Adrenal gland (tissue), 12 donors: ENCODE data around the gene AHCYL1. TPM values are rescaled to one million over a fixed set of nuclear protein-coding genes. Genes with fewer than 3 reads are reported as not detected.

Experiments used
- DNase-seq, 7 donors: peaks; one replicate each; pipeline ENCODE4 v3.0.0-alpha.2; 2019 to 2020
- H3K27ac ChIP-seq, 5 donors: fragments of 200-600 bp; sonication (generic) in 4 of 5; 1 replicate in 3 of 5; 2 replicates in 2 of 5; pipeline versions ENCODE4 v1.5.1 to v1.8.0; 2016 to 2020; ENCODE audit warnings: mild to moderate bottlenecking in 1 of 5
- H3K27me3 ChIP-seq: fragments of 200-600 bp; 2 replicates; pipeline ENCODE4 v1.8.0; 2021
- H3K36me3 ChIP-seq, 2 donors: fragments of 200-600 bp; replicated peaks in 1 of 2; 1 replicate in 1 of 2; 2 replicates in 1 of 2; pipeline versions ENCODE4 v1.5.1 to v1.8.0; 2018 to 2022
- H3K4me1 ChIP-seq, 2 donors: fragments of 200-600 bp; replicated peaks in 1 of 2; 1 replicate in 1 of 2; 2 replicates in 1 of 2; pipeline versions ENCODE4 v1.5.1 to v1.8.0; 2018 to 2021
- H3K4me3 ChIP-seq, 4 donors: fragments of 200-600 bp; sonication (generic) in 3 of 4; one replicate each; pipeline ENCODE4 v1.5.1; 2016 to 2018
- H3K9me3 ChIP-seq, 3 donors: fragments of 200-600 bp; sonication (generic) in 1 of 3; replicated peaks in 1 of 3; 1 replicate in 2 of 3; 2 replicates in 1 of 3; pipeline versions ENCODE4 v1.5.1 to v1.8.0; 2016 to 2021
- POLR2A ChIP-seq, 2 donors: fragments of 450-650 bp; IDR thresholded peaks; one replicate each; pipeline ENCODE4 v1.6.1; 2017; ENCODE audit warnings: antibody characterized with exemption in 2 of 2, mild to moderate bottlenecking in 2 of 2, moderate library complexity in 1 of 2
- whole genome bisulfite sequencing, 4 donors: extraction: QIAGEN DNeasy Blood & Tissue Kit in 2 of 4; methylation state at CpG; one replicate each; pipeline versions ENCODE4 v1.1.5 to v1.1.7; 2013 to 2017; 5-methylcytosine and 5-hydroxymethylcytosine counted together
- intact Hi-C, 2 donors: fragments of 100-400 bp; cut with DNase I; formaldehyde crosslinking; loops; one replicate each; pipeline versions ENCODE4 v1.14.1 to v1.15.0; 2022 to 2023
- polyA plus RNA-seq, 3 donors: library from polyadenylated mRNA; stranded (reverse); fragments of 200-250 nt in 2 of 3; fragments of 350-450 nt in 1 of 3; fragmentation: Illumina TruSeq in 1 of 3; extraction: RNeasy Lipid Tissue Mini Kit (QIAGEN cat#74804) in 1 of 3; gene quantifications; one replicate each; pipeline ENCODE4 v1.2.3, GENCODE V29; 2013 to 2014
- total RNA-seq, 9 donors: library from RNA; depleted of rRNA in 4 of 9; stranded (reverse); fragments of >200 nt in 4 of 9; fragments of 120-200 nt in 1 of 9; fragmentation: NEBNext Ultra II Directional in 1 of 9; extraction: Animal tissue kit (Norgen Biotek cat#: 25700) in 1 of 9; gene quantifications; one replicate each; pipeline versions ENCODE4 v1.1.0 to v1.2.4, GENCODE V29; 2013 to 2023
- TF ChIP-seq, protein P1 (sequence below), 6 experiments: fragments of 450-650 bp in 4 of 6; fragments of 200-600 bp in 2 of 6; sonication (generic) in 1 of 6; IDR thresholded peaks; 1 replicate in 5 of 6; 2 replicates in 1 of 6; pipeline versions ENCODE4 v1.5.1 to v1.8.0; 2016 to 2021; ENCODE audit warnings: antibody characterized with exemption in 6 of 6, mild to moderate bottlenecking in 2 of 6, moderate library complexity in 1 of 6
- donor health status: healthy with polysubstance abuse.
- donor health status: Bipolar disorder and iron deficiency.
- donor health status: DM: yes; HTN: yes; CAD: no.
- donor health status: DM: no; HTN: no; CAD: no.
- donor health status: DM: no; HTN: no; CAD: no.
- donor health status: DM: yes; HTN: yes; CAD: no.

Gene AHCYL1
- total and polyA plus RNA-seq, 12 donors = 33.5 to 172 (median 95.3) TPM

DNA sequence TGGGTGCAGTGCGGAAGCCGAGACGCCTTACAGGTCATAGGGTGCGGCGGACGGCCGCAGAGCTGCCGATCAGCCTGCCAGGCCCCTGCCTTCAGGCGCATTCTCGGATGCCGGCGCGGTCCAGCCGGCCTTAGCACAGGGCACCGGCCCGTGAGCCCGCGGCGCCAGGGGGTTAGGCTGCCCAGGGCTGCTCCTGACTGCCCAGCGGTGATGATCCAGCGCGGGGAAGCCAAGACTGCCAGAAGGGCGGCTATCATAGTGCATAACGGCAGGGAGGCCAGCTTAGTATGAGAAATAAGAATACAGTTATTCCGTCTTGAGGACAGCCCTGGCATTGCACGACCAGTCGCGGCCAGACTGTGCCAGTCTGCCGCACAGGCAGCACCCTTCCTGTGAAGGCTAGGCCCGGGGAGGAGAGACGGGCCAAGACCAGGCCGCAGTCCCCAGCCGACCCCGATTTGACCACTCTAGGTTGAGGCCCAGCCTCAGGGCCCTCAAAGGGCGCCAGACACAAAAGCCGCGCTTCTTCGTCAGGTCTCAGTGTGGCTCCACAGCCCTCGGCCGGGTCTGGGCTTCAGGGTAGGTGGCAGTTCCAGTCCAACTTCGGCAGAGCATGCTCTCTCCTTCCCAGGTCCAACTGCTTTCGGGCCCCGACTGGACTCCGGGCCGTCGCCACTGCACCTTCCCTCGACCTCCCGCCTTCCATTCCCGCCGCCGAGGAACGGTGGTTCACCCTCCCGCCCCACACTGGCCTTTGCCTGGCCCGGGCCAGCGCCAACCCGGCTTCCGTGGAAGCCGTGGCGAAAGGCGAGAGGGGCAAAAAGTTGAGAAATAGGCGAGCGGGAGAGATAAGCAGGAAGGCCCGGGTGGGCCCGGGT, 85.1 kb downstream of the AHCYL1 start:
- H3K27me3 ChIP-seq = peaks cover 43% of the 10 kb centered on the region
- 57 to 77% (median 62%) methylated on average over 31 to 64 of the region's 64 CpGs for WGBS, 4 donors
- no peak overlapping the region for H3K27ac ChIP-seq
- H3K4me3 ChIP-seq = no peak overlapping the region
- no peak for DNase-seq
- intact Hi-C loops = no loop called here
- TF ChIP-seq, protein P1, sequence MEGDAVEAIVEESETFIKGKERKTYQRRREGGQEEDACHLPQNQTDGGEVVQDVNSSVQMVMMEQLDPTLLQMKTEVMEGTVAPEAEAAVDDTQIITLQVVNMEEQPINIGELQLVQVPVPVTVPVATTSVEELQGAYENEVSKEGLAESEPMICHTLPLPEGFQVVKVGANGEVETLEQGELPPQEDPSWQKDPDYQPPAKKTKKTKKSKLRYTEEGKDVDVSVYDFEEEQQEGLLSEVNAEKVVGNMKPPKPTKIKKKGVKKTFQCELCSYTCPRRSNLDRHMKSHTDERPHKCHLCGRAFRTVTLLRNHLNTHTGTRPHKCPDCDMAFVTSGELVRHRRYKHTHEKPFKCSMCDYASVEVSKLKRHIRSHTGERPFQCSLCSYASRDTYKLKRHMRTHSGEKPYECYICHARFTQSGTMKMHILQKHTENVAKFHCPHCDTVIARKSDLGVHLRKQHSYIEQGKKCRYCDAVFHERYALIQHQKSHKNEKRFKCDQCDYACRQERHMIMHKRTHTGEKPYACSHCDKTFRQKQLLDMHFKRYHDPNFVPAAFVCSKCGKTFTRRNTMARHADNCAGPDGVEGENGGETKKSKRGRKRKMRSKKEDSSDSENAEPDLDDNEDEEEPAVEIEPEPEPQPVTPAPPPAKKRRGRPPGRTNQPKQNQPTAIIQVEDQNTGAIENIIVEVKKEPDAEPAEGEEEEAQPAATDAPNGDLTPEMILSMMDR (IDR thresholded peaks at IDR 0.05) = no peak
- no peak for TF ChIP-seq POLR2A (IDR thresholded peaks at IDR 0.05)
- H3K36me3 ChIP-seq = no peaks in the 10 kb centered on the region
- no peaks in the 10 kb centered on the region for H3K9me3 ChIP-seq
- peaks cover 0 to 3% of the 10 kb centered on the region in 2 donors for H3K4me1 ChIP-seq

DNA sequence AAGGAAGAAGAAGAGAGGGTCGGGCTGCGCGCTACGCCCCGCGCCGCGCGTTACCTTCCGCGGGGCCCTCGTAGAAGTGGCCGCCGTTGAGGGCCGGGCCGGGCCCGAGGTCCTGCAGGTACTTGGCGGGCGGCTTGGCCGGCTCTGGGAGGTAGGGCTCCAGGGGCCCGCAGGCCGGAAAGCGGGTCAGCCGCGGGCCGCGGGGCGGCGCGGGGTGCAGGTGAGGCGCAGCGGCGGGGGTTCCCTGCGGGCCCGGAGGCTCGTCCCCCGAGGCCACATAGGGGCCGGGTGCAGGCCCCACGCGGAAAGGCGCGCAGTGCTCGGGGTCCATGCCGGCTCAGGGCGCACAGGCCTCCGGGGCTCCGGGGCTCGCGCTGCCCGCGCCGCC, 85.7 kb downstream of the AHCYL1 start:
- TF ChIP-seq, protein P1 (IDR thresholded peaks at IDR 0.05) = no peak
- TF ChIP-seq POLR2A (IDR thresholded peaks at IDR 0.05) = no peak
- Histone ChIP-seq H3K36me3 (no peaks in the 10 kb centered on the region), H3K4me1 (peaks cover 0 to 3% of the 10 kb centered on the region in 2 donors), H3K4me3 (no peak overlapping the region), H3K27ac (no peak overlapping the region), H3K27me3 (peaks cover 43% of the 10 kb centered on the region), H3K9me3 (no peaks in the 10 kb centered on the region)
- 17 to 37% (median 23%) methylated on average over 17 to 52 of the region's 52 CpGs for WGBS, 4 donors
- no peak for DNase-seq
- intact Hi-C loops = no loop called here

- no peaks in the 10 kb centered on the region for H3K36me3 ChIP-seq
- no peak within 1 kb of the TSS for H3K27ac ChIP-seq
- WGBS, 4 donors = 17 to 100% (median 25%) methylated on average over 2 to 27 of the region's 27 CpGs
- peaks cover 43% of the 10 kb centered on the region for H3K27me3 ChIP-seq
- peaks cover 0 to 3% of the 10 kb centered on the region in 2 donors for H3K4me1 ChIP-seq
- no peak for TF ChIP-seq POLR2A (IDR thresholded peaks at IDR 0.05)
- TF ChIP-seq, protein P1 (IDR thresholded peaks at IDR 0.05) = no peak
- no peak for DNase-seq
- intact Hi-C loops = no loop called here
- no peaks in the 10 kb centered on the region for H3K9me3 ChIP-seq
- H3K4me3 ChIP-seq = no peak within 1 kb of the TSS
Measured at GRCh38 chr1:110070671-110071242, 86.2 kb downstream of the AHCYL1 start, which contains the start of gene ALX3. Gene ALX3, minus strand, starts transcription at chr1:110070672. Its CDS starts 60 bp downstream, at chr1:110070612.

Other genes starting within 250 kb of the AHCYL1 start
- 100 to 1,000 TPM in 2 of 9 donors, 10 to 100 TPM in 7; 14.5 to 117 (median 69.9) TPM for gene GSTM3, start 243.7 kb upstream of the AHCYL1 start, total RNA-seq
- 10 to 100 TPM; 50.2 to 88.1 (median 74.1) TPM for gene GSTM3, start 243.7 kb upstream of the AHCYL1 start, polyA plus RNA-seq
- gene EPS8L3, start 220.8 kb upstream of the AHCYL1 start, total RNA-seq = under 1 TPM in 1 of 9 donors, not detected in 8; 0.32 TPM
- gene EPS8L3, start 220.8 kb upstream of the AHCYL1 start, polyA plus RNA-seq = under 1 TPM in 1 of 3 donors, not detected in 2; 0.08 TPM
- gene CSF1, start 73.9 kb upstream of the AHCYL1 start, total RNA-seq = 100 to 1,000 TPM in 6 of 9 donors, 10 to 100 TPM in 2, 1 to 10 TPM in 1; 3.8 to 295 (median 101) TPM
- gene CSF1, start 73.9 kb upstream of the AHCYL1 start, polyA plus RNA-seq = 10 to 100 TPM; 23.3 to 26.5 (median 24.5) TPM
- 10 to 100 TPM; 25.0 to 47.9 (median 37.0) TPM for gene STRIP1, start 49.9 kb downstream of the AHCYL1 start, total RNA-seq
- 10 to 100 TPM; 22.3 to 22.5 (median 22.3) TPM for gene STRIP1, start 49.9 kb downstream of the AHCYL1 start, polyA plus RNA-seq
- under 1 TPM in 1 of 9 donors, not detected in 8; 0.17 TPM for gene ALX3, start 85.9 kb downstream of the AHCYL1 start, total RNA-seq
- under 1 TPM in 1 of 3 donors, not detected in 2; 0.07 TPM for gene ALX3, start 85.9 kb downstream of the AHCYL1 start, polyA plus RNA-seq
- gene UBL4B, start 127.7 kb downstream of the AHCYL1 start, total RNA-seq = under 1 TPM in 1 of 9 donors, not detected in 8; 0.18 TPM
- under 1 TPM in 2 of 3 donors, not detected in 1; 0.13 to 0.24 TPM for gene UBL4B, start 127.7 kb downstream of the AHCYL1 start, polyA plus RNA-seq
- gene SLC6A17, start 165.7 kb downstream of the AHCYL1 start, total RNA-seq = 1 to 10 TPM in 3 of 9 donors, under 1 TPM in 5, not detected in 1; 0.04 to 6.9 (median 0.45) TPM
- gene SLC6A17, start 165.7 kb downstream of the AHCYL1 start, polyA plus RNA-seq = 1 to 10 TPM; 1.4 to 6.0 (median 5.1) TPM
- gene KCNC4, start 225.5 kb downstream of the AHCYL1 start, total RNA-seq = 10 to 100 TPM in 4 of 9 donors, 1 to 10 TPM in 5; 1.1 to 14.4 (median 9.7) TPM
- 10 to 100 TPM in 1 of 3 donors, 1 to 10 TPM in 2; 4.2 to 10.5 (median 5.8) TPM for gene KCNC4, start 225.5 kb downstream of the AHCYL1 start, polyA plus RNA-seq